Skin epidermis (tissue), 12 donors: Measurements from ENCODE around the gene PNCK.
"Not testable (repeated sequence)": the region's sequence is repeated elsewhere in the genome, so short reads cannot be mapped to it uniquely, and the experiment has no call there.

Experiments used
- H3K27ac ChIP-seq, 21 experiments: fragments of 200-600 bp; sonication (generic) in 11 of 21; one replicate each; pipeline ENCODE4 v1.5.0; 2020; ENCODE audit warnings: mild to moderate bottlenecking in 3 of 21, inconsistent platforms in 2 of 21, moderate library complexity in 2 of 21
- H3K4me3 ChIP-seq, 7 experiments: fragments of 200-600 bp; sonication (generic) in 2 of 7; one replicate each; pipeline ENCODE4 v1.5.0; 2020; ENCODE audit warnings: inconsistent platforms in 2 of 7, mild to moderate bottlenecking in 2 of 7, moderate library complexity in 1 of 7

Gene PNCK

GRCh38 chrX:153688071-153688470, 14.5 kb upstream of the PNCK start:
- no peak overlapping the region for H3K27ac ChIP-seq
- peak overlapping the region in 2 of 7 experiments; percentile 34 to 35 for H3K4me3 ChIP-seq

DNA sequence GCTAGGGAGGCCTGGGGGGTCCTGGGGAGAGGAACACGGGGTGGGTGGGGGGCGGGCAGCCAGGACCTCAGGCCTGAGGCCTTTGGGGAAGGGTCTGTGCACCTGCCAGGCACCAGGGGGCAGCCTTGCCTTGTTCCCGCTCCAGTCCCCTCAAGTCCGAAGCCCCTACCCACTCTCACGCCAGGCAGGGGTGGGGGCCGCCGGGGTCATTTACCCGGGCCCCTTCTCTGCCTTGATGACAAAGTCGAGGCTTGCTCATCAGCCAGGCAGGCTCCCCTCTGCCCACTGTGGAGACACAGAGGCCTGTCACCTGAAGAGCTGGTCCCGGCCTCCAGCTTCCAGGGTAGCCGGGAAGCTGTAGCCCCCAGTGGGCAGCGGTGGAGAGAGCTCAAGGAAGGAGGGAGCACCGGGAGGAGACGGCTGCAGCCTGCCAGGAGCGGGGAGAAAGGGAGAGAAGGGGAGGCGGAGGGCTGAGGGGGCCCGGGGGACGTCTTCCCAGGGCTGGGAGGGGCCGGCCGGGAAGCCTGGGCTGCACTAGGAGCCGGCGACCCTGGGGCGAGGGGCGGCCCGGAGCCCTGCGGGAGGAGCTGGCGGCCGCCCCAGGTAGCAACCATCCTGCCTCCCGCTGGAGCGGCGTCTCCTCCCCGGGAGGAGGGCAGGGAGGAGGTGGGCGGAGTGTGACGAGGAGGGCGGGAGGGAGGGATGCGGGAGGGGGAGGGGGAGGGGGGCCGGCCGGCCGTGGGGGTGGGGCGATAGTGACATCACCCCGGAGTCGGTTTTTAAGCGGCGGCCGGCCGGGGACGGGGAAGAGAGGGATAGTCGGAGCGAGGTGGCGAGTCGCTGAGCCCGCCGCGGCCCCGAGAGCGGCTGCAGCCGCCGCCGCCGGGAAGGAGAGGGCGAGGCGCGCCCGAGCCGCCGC, 13.8 kb upstream of the PNCK start, which contains the start of gene SLC6A8:
TSS of gene SLC6A8 (plus strand) at position 806 of the 919 bp plus-strand sequence. CDS start 649 bp downstream, outside the sequence.
- Histone ChIP-seq H3K4me3 (peak within 1 kb of the TSS; percentile 12 to 47 (median 23)), H3K27ac (peak within 1 kb of the TSS in 7 of 21 experiments; percentile 14 to 72 (median 53))

DNA sequence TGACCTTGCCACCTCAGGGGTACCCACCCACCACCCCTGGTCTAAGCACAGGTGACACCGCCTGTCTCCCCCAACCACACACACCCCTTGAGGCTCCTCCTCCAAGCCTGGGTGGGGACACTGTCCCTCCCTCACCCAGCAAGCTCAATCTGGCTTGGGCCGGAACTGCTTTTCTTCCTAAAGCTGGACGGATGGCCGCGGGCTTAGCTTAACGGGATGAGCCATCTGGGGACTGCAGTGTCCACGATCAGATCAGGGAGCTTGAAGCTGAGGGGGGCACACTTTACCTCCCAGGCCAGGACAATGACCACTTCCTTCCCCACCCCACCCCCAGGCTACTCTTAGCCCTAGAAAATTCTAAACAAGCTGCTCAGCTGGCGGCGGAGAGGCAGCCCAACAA, 13.1 kb upstream of the PNCK start:
- peak overlapping the region in 1 of 21 experiments; percentile 4 for H3K27ac ChIP-seq
- no peak overlapping the region for H3K4me3 ChIP-seq

DNA sequence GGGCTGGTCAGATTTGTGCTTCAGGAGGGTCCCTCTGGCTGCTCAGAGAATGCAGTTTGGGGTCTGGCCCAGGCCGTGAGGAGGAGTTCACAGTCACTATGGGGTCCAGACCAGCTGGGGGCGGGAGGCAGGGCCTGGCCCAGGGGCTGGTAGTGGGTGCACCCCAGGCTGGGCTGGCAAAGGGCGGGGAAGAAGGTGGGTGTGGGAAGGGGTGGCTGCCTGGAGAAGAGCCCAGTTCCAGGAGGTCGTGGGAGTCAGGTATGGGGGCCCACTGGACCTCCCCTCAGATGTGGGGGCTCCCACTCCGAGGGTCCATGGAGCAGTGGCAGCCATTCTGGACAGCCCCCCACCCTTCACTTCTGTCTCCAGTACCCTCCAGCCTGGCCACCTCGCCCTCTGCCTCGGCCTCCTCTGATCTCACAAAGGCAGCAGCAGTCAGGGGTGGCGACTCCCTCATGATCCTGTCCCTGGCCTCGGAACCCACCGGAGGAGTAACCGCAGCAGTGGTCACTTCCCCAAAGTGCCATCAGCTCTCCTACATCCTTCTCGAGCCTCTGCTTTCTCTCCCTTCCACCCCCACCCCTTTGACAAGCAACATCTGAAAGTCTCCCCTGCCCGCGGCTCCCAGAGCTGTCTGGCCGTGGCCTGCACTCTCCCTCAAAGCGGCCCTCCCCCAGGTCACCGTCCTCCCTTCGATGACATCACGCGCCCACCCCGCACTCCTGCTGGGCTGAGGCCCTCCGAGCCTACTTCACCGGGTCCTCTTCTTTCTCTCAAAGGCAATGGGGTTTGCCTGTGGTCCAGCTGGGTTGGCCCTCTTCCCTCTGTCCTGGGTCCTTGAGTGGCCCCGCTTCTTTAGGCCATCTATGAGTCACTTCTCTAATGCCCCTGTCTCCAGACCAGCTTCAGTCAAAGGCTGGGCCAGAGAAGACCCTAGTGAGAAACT, 12.4 kb upstream of the PNCK start:
- Histone ChIP-seq H3K27ac (no peak overlapping the region), H3K4me3 (no peak overlapping the region)

GRCh38 chrX:153685156-153685536, 11.5 kb upstream of the PNCK start:
- H3K27ac ChIP-seq: no peak overlapping the region
- no peak overlapping the region for H3K4me3 ChIP-seq

DNA sequence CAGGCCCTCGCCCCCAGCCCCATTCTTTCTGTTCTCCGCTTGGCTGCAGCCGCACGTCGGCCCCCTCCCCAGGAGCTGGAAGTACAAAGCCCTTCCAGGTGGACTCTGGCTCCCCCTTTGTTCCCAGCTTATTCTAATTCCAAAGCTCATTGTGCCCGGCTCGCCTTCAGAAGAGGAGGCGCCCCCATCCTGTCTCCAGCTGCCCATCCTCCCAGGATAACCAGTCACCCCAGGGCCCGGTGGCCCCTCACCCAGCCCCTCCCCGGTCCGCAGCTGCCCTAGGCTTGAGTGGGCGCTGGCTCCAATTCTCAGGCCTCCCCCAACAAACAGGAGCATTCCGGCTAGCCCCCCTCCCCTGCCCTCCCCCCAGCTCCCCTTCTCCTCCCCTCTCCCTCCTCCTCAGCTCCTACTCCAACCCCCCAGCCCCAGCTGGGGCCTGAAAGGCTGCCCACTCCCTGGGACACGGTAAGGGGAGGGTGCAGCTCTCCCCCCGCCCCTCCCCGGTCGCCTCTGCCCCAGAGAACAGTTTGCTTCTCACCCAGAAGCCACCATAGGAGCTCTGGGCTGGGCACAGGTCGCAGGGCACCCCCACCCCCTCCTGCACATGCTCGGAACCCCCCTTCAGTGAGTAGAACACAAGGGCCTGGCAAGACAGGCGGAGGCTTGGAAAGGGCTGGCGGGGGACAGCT, 11.0 kb upstream of the PNCK start:
- no peak overlapping the region for H3K4me3 ChIP-seq
- no peak overlapping the region for H3K27ac ChIP-seq

- not testable (repeated sequence) for H3K27ac ChIP-seq, H3K4me3 ChIP-seq
Observed at GRCh38 chrX:153683486-153683885, 9.9 kb upstream of the PNCK start.

DNA sequence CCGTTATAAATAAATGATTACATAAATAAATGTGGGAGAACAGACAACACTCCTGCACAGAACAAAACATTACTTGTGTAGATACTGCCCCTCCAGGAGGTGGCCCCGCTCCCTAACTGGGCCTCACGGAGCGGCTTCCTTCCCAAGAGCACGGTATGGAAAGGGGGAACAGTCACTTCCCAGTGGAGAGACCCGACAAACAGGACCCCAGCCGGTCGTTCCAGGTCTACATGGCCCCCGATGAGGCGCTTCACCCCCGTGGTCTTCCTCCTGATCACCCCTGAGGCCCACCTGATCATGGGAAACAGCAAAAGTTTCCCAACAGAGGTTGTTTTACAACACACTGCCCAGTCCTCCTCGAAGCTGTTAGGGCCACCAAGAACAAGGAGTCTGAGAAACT, 7.6 kb upstream of the PNCK start:
- H3K27ac ChIP-seq: no peak overlapping the region
- no peak overlapping the region for H3K4me3 ChIP-seq

DNA sequence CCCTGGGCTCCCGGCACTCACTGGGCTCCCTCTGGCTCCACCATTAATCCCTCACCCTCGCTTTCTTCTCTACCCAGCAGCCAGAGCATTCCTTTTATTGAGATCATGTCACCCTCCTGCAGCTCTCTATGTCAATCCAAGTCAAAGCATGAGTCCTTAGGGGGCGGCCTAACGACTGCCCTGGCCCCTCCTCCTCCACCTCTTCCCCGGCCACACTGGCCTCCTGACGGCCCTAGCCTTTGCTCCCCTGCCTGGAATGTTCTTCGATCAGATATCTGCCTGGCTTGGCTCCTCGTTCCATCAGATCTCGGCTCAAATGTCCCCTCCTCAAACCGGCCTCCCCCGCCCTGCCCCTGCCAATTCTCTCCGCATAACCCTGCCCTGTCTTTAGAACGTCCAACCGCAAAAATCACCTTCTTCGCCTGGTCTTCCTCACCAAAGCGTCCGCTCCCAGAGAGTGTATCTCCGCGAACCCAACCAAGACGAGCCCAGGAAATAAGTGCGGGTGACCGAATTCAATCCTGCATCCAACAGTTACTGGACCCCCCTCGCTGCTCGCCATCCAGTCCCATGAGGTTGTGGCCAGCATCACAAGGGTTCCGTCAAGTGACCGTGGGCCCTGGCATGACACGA, 722 bp upstream of the PNCK start:
- H3K27ac ChIP-seq: no peak overlapping the region

DNA sequence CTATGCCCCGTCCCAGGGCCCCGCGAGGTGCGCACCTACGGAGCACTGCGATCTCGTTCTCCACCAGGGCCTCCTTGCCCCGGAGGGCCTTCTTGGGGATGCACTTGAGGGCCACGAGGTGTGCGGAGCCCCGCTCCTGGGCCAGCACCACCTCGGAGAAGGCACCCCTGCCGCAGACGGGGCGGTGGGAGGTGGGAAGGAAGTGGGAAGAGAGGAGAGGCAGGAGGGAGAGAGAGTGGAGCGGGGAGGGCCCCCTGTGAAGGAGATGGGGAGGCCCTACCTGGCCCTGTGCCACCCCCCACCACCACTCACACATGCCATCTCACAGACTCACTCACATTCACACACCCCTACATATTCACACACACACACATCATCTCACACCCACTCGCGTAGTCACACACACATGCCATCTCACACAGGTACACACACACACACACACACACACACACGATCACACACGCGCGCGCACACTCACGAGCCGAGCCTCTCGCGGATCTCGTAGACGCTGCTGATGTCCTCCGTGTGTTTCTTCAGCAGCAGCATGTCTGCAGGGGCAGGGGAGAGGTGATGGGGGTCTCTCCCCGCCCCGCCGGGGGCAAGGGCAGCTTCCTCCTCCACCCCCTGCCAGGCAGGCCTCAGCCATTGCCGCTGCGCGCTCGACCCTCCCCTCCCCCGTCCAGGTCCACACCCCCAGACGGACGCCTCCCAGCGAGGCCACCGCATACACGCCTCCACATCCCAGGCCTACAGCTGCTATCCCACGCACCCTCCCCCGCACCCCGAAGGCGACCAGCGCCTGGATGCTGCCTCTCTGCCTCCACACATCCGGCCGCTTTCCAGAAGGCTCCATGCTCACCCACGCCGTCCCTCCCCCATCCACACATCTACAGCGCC, 834 bp downstream of the PNCK start:
- H3K4me3 ChIP-seq: no peak overlapping the region
- H3K27ac ChIP-seq: no peak overlapping the region

More for the DNA sequence above, 722 bp upstream of the PNCK start:
- H3K4me3 ChIP-seq: no peak overlapping the region

- Histone ChIP-seq H3K4me3 (no peak overlapping the region), H3K27ac (no peak overlapping the region)
Observed at GRCh38 chrX:153671589-153672530, 1.8 kb downstream of the PNCK start.

DNA sequence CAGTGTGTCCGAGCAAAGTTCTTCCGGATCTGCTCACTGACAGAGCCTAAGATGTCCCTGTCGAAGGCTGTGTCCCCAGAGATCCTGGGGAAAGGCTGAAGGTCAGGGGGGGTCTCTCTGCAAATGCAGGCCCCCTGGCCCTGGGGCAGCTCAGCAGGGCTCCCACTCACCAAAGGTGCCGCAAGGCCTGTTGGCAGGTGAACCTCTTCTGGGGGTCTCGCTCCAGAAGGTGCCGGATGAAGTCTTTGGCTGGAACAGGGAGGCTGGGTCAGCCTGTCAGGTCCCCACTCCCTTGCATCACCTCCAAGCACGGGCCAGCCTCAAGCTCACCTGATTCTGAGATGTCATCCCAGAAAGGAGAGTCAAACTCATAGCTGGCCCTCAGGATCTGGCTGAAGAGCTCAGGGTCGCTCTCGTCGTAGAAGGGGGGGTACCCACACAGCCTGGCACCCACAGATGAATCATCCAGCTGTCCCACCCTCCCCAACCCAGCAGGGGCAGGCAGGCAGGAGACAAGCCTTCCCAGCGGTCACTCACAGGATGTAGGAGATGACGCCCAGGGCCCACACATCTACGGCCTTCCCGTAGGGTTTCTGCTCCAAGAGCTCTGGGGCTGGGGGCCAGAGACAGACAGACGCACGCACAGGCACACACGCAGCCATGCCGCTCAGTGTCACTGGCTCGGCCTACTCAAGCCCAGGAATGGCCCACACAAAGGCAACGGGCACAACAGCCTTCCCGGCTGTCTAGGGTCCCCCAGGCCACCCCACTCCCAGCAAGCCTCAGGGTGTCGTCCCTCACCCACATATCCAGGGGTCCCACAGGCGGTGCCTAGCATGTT, 2.6 kb downstream of the PNCK start:
- Histone ChIP-seq H3K27ac (no peak overlapping the region), H3K4me3 (no peak overlapping the region)

DNA sequence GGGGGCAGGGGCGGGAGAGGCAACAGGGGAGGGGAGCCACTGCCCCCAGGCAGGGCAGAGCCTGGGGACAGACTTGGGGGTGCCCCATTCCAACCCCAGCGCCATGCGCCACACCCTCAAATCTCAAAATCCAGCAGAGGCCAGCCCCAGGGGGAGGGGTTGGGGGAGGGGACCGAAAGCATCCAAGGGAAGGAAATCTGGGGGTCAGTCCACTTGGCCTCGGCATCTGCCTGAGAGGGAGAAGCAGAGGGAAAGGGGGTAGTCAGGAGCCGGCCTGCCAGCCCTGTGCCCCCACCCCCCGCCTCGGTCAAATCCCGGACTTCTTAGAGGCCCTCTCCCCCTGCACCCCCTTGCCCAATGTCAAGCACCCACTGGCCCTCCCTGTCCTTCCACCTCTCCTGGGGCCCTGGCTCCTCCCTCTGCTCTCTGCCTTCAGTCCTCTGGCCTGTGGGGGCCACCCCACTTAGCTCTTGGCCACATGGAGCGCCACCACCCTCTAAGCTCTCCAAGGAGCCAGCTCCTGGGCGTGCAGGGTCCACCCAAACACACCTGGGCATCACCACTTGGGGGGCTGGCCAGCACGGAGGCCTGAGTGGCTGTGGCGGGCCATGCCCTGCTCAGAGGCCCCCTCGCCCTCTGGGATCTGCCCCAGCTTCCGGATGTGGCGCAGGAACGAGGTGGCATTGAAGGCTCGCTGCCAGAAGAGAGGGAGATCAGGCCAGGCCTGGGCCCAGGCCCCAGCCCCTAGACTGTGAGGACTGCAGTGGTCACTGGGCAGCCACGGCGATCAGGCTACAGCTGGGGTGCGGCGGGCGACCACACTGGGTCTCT, 3.5 kb downstream of the PNCK start:
- Histone ChIP-seq H3K4me3 (no peak overlapping the region), H3K27ac (no peak overlapping the region)

GRCh38 chrX:153669174-153669890, 4.3 kb downstream of the PNCK start:
- Histone ChIP-seq H3K4me3 (no peak overlapping the region), H3K27ac (no peak overlapping the region)
